HL-60 (cell line): ENCODE data around the gene ZBTB21.
"Not testable (repeated sequence)": the region's sequence is repeated elsewhere in the genome, so short reads cannot be mapped to it uniquely, and the experiment has no call there.

Source experiments
- DNase-seq, 2 experiments: peaks; one replicate each; pipeline ENCODE4 v3.0.0-alpha.2; 2010 to 2020; ENCODE audit warnings: low read depth in 1 of 2, low spot score in 1 of 2
- H3K27ac ChIP-seq: fragments of 250-450 bp; sonication (Bioruptor Pico); replicated peaks from 2 replicates; pipeline ENCODE4 v1.5.1; 2020; ENCODE audit warnings: mild to moderate bottlenecking, moderate library complexity
- H3K27me3 ChIP-seq: fragments of 250-450 bp; sonication (Bioruptor Pico); 2 replicates; pipeline ENCODE4 v1.5.1; 2021; ENCODE audit warnings: mild to moderate bottlenecking, moderate library complexity; ENCODE audit not compliant: insufficient read depth, poor library complexity, severe bottlenecking
- H3K4me3 ChIP-seq: replicated peaks from 2 replicates; pipeline ENCODE4 v1.5.1; 2011; ENCODE audit warnings: mild to moderate bottlenecking, control low read depth, low read length; ENCODE audit not compliant: insufficient read depth
- GABPA ChIP-seq: IDR thresholded peaks from 2 replicates; pipeline ENCODE4 v1.6.1; 2012; ENCODE audit warnings: low read depth
- POLR2AphosphoS5 ChIP-seq: IDR thresholded peaks from 2 replicates; pipeline ENCODE4 v1.6.1; 2012; ENCODE audit warnings: low read depth
- SPI1 ChIP-seq: IDR thresholded peaks from 2 replicates; pipeline ENCODE4 v1.6.1; 2012; ENCODE audit warnings: low read depth, mild to moderate bottlenecking, borderline replicate concordance
- TF ChIP-seq, protein P1 (sequence below): IDR thresholded peaks from 2 replicates; pipeline ENCODE4 v1.6.1; 2012; ENCODE audit warnings: low read depth; ENCODE audit not compliant: insufficient replicate concordance
- TF ChIP-seq, protein P2 (sequence below): IDR thresholded peaks from one replicate; pipeline ENCODE4 v1.5.1; 2011; ENCODE audit warnings: low read length, control low read depth, inconsistent platforms; ENCODE audit not compliant: insufficient read depth

Gene ZBTB21

DNA sequence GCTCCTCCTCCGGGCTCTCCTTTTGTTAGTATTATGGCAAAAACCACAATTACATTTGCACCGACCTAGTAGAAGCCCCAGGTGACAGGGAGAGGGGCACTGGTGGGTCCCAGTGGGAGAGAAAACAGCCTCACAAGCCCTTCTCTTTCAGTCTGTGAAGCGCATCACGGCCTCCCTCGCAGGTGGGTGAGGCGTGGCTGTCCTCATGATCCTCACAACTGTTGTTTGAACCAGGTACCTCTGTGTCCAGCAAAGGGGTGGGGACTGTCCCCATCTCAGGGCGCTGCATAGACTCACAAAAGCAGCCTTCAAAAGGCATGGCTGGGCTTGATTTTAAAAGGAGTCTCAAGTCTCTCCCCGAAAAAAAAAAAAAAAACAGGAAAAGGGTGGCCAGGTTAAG lies 48.4 kb downstream of the ZBTB21 start:
- TF ChIP-seq GABPA (no peak), POLR2AphosphoS5 (no peak), SPI1 (no peak)
- TF ChIP-seq, protein P1, sequence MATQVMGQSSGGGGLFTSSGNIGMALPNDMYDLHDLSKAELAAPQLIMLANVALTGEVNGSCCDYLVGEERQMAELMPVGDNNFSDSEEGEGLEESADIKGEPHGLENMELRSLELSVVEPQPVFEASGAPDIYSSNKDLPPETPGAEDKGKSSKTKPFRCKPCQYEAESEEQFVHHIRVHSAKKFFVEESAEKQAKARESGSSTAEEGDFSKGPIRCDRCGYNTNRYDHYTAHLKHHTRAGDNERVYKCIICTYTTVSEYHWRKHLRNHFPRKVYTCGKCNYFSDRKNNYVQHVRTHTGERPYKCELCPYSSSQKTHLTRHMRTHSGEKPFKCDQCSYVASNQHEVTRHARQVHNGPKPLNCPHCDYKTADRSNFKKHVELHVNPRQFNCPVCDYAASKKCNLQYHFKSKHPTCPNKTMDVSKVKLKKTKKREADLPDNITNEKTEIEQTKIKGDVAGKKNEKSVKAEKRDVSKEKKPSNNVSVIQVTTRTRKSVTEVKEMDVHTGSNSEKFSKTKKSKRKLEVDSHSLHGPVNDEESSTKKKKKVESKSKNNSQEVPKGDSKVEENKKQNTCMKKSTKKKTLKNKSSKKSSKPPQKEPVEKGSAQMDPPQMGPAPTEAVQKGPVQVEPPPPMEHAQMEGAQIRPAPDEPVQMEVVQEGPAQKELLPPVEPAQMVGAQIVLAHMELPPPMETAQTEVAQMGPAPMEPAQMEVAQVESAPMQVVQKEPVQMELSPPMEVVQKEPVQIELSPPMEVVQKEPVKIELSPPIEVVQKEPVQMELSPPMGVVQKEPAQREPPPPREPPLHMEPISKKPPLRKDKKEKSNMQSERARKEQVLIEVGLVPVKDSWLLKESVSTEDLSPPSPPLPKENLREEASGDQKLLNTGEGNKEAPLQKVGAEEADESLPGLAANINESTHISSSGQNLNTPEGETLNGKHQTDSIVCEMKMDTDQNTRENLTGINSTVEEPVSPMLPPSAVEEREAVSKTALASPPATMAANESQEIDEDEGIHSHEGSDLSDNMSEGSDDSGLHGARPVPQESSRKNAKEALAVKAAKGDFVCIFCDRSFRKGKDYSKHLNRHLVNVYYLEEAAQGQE, result no peak
- TF ChIP-seq, protein P2, sequence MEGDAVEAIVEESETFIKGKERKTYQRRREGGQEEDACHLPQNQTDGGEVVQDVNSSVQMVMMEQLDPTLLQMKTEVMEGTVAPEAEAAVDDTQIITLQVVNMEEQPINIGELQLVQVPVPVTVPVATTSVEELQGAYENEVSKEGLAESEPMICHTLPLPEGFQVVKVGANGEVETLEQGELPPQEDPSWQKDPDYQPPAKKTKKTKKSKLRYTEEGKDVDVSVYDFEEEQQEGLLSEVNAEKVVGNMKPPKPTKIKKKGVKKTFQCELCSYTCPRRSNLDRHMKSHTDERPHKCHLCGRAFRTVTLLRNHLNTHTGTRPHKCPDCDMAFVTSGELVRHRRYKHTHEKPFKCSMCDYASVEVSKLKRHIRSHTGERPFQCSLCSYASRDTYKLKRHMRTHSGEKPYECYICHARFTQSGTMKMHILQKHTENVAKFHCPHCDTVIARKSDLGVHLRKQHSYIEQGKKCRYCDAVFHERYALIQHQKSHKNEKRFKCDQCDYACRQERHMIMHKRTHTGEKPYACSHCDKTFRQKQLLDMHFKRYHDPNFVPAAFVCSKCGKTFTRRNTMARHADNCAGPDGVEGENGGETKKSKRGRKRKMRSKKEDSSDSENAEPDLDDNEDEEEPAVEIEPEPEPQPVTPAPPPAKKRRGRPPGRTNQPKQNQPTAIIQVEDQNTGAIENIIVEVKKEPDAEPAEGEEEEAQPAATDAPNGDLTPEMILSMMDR, result no peak
- Histone ChIP-seq H3K27me3 (no peaks in the 10 kb centered on the region), H3K4me3 (no peak overlapping the region), H3K27ac (no peak overlapping the region)
- no peak for DNase-seq

DNA sequence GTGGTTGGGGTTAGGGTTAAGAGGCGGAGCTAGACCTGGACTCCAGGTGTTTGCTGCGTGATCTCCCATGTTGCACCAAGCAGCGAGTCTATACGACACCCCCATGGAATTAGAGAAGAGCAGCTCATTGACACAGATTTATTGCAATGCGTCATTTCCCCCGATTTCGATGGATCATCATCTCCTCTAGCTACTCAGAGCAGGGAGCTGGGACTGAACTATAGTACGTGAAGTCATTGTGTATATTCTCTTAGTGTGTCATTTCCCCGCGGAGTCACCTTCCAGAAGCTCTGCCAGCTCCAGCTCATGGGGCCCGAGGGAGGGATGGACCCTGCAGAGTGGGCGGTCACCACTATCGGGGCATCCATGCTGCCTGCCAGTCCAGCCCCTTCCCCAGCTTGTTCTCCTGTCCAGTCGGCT lies 48.9 kb downstream of the ZBTB21 start:
- Histone ChIP-seq H3K27me3 (no peaks in the 10 kb centered on the region), H3K4me3 (no peak overlapping the region), H3K27ac (no peak overlapping the region)
- DNase-seq, result no peak
- TF ChIP-seq GABPA, result no peak
- no peak for TF ChIP-seq POLR2AphosphoS5
- TF ChIP-seq, protein P2, result no peak
- no peak for TF ChIP-seq SPI1
- TF ChIP-seq, protein P1, result no peak

GRCh38 chr21:41960386-41960785 lies 49.8 kb downstream of the ZBTB21 start:
- Histone ChIP-seq H3K27me3 (no peaks in the 10 kb centered on the region), H3K27ac (no peak overlapping the region), H3K4me3 (no peak overlapping the region)
- DNase-seq, result no peak
- TF ChIP-seq SPI1, result no peak
- TF ChIP-seq POLR2AphosphoS5, result no peak
- TF ChIP-seq, protein P2, result no peak
- TF ChIP-seq, protein P1, result no peak
- no peak for TF ChIP-seq GABPA

DNA sequence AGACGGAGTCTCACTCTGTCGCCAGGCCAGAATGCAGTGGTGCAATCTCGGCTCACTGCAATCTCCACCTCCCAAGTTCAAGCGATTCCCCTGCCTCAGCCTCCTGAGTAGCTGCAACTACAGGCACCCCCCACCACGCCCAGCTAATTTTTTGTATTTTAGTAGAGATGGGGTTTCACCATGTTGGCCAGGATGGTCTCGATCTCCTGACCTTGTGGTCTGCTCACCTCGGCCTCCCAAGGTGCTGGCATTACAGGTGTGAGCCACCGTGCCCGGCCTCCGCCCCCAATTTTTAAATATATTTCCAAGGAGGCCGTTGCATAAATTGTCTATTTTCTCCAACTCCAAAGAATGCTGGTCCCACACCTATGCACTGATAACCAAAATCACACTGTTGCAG lies 50.5 kb downstream of the ZBTB21 start:
- H3K4me3 ChIP-seq, DNase-seq, H3K27ac ChIP-seq, H3K27me3 ChIP-seq: not testable (repeated sequence)
